Right lobe of liver (tissue), 4 donors: ENCODE measurements around the gene PPP6R3.

Experiments used
- POLR2A ChIP-seq: fragments of 450-650 bp; IDR thresholded peaks from one replicate; pipeline ENCODE4 v1.6.1; 2017; ENCODE audit warnings: antibody characterized with exemption, mild to moderate bottlenecking
- TF ChIP-seq, protein P1 (sequence below), 4 donors: fragments of 200-600 bp in 3 of 4; fragments of 450-650 bp in 1 of 4; IDR thresholded peaks; one replicate each; pipeline versions ENCODE4 v1.5.1 to v1.8.0; 2016 to 2022; ENCODE audit warnings: antibody characterized with exemption in 4 of 4, mild to moderate bottlenecking in 2 of 4
- donor health status: DM: no; HTN: no; CAD: no.
- donor health status: DM: no; HTN: no; CAD: no.
- donor health status: DM: no; HTN: yes; CAD: no.

DNA sequence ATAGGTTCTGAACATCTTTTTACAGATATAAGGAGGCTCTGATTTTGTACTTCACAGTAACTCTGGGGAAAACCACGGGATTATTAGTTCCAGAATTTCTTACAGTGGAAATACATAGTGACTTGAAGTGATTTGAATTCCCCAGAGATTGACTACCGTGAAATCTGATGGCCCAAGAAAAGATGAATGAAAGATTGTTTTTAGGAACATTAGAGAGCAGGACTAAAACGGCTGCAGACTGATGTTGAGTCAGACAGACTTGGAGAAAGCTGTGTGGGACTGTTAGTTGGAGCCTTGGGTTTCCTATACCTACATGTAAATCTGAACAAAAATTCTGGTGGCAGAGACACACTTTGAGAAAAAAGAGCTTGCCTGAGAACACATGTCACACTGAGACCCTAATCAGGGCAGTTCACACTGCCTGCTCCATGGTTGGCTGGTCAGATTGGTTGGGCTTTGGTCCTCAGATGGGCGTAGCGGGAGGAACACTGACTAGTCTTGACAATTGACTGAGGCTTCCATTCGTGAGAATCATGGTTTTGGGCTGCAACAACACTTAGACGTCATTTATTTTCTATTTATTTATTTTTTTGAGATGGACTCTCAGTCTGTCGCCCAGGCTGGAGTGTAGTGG lies 6.8 kb downstream of the PPP6R3 start:
- TF ChIP-seq, protein P1, sequence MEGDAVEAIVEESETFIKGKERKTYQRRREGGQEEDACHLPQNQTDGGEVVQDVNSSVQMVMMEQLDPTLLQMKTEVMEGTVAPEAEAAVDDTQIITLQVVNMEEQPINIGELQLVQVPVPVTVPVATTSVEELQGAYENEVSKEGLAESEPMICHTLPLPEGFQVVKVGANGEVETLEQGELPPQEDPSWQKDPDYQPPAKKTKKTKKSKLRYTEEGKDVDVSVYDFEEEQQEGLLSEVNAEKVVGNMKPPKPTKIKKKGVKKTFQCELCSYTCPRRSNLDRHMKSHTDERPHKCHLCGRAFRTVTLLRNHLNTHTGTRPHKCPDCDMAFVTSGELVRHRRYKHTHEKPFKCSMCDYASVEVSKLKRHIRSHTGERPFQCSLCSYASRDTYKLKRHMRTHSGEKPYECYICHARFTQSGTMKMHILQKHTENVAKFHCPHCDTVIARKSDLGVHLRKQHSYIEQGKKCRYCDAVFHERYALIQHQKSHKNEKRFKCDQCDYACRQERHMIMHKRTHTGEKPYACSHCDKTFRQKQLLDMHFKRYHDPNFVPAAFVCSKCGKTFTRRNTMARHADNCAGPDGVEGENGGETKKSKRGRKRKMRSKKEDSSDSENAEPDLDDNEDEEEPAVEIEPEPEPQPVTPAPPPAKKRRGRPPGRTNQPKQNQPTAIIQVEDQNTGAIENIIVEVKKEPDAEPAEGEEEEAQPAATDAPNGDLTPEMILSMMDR (IDR thresholded peaks at IDR 0.05) = no peak
- TF ChIP-seq POLR2A = no peak
